ENCODE data around the gene LCP1.

- TF ChIP-seq EZH2 (IDR thresholded peaks at IDR 0.05; ENCODE audit: borderline replicate concordance, low read depth, low read length, poor library complexity, severe bottlenecking) (no peak), CTCF (conservative IDR thresholded peaks at IDR 0.05; ENCODE audit: low read depth, low read length) (no peak)
Observed at GRCh38 chr13:46142776-46143175, 39.2 kb downstream of the LCP1 start.

All from A673 (cell line).